Measurements from ENCODE around the gene BTBD8. TPM values are rescaled to one million over a fixed set of nuclear protein-coding genes. Genes with fewer than 3 reads are reported as not detected.

Gene BTBD8
- total and polyA plus RNA-seq, 2 experiments from 2014 or later: 2.9 to 4.1 TPM

GRCh38 chr1:92219028-92219427 is 138.9 kb downstream of the BTBD8 start:
- peaks cover 3% of the 10 kb centered on the region; the same call in 1 of the 2 replicates for H3K4me1 ChIP-seq (ENCODE audit: insufficient read depth)
- H3K27me3 Mint-ChIP-seq (ENCODE audit: insufficient read depth, low read depth, poor library complexity): peaks cover 2% of the 10 kb centered on the region
- H3K4me1 Mint-ChIP-seq: no peaks in the 10 kb centered on the region
- H3K27me3 ChIP-seq (ENCODE audit: insufficient read depth): no peaks in the 10 kb centered on the region
- ATAC-seq (no peak), DNase-seq (ENCODE audit: low spot score) (no peak)
- H4K20me1 ChIP-seq (replicated peaks; ENCODE audit: insufficient read depth): no peaks in the 10 kb centered on the region
- H3K9me3 Mint-ChIP-seq: no peaks in the 10 kb centered on the region
- TF ChIP-seq, protein P1, sequence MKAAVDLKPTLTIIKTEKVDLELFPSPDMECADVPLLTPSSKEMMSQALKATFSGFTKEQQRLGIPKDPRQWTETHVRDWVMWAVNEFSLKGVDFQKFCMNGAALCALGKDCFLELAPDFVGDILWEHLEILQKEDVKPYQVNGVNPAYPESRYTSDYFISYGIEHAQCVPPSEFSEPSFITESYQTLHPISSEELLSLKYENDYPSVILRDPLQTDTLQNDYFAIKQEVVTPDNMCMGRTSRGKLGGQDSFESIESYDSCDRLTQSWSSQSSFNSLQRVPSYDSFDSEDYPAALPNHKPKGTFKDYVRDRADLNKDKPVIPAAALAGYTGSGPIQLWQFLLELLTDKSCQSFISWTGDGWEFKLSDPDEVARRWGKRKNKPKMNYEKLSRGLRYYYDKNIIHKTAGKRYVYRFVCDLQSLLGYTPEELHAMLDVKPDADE (IDR thresholded peaks at IDR 0.05): no peak
- TF ChIP-seq ZNF114 (CRISPR knock-in tag; IDR thresholded peaks at IDR 0.05) (no peak), JUNB (IDR thresholded peaks at IDR 0.05; ENCODE audit: unreplicated experiment) (no peak), EZH2 (IDR thresholded peaks at IDR 0.05; ENCODE audit: low read depth, unreplicated experiment) (no peak), ZNF331 (CRISPR knock-in tag; IDR thresholded peaks at IDR 0.05; ENCODE audit: low read depth) (no peak), CREB1 (CRISPR knock-in tag; IDR thresholded peaks at IDR 0.05; ENCODE audit: low read depth) (no peak), POLR2AphosphoS5 (IDR thresholded peaks at IDR 0.05; ENCODE audit: low read depth) (no peak), ZNF462 (CRISPR knock-in tag; IDR thresholded peaks at IDR 0.05) (no peak), STAT1 (IDR thresholded peaks at IDR 0.05; ENCODE audit: unreplicated experiment) (no peak)
- TF ChIP-seq, protein P2, sequence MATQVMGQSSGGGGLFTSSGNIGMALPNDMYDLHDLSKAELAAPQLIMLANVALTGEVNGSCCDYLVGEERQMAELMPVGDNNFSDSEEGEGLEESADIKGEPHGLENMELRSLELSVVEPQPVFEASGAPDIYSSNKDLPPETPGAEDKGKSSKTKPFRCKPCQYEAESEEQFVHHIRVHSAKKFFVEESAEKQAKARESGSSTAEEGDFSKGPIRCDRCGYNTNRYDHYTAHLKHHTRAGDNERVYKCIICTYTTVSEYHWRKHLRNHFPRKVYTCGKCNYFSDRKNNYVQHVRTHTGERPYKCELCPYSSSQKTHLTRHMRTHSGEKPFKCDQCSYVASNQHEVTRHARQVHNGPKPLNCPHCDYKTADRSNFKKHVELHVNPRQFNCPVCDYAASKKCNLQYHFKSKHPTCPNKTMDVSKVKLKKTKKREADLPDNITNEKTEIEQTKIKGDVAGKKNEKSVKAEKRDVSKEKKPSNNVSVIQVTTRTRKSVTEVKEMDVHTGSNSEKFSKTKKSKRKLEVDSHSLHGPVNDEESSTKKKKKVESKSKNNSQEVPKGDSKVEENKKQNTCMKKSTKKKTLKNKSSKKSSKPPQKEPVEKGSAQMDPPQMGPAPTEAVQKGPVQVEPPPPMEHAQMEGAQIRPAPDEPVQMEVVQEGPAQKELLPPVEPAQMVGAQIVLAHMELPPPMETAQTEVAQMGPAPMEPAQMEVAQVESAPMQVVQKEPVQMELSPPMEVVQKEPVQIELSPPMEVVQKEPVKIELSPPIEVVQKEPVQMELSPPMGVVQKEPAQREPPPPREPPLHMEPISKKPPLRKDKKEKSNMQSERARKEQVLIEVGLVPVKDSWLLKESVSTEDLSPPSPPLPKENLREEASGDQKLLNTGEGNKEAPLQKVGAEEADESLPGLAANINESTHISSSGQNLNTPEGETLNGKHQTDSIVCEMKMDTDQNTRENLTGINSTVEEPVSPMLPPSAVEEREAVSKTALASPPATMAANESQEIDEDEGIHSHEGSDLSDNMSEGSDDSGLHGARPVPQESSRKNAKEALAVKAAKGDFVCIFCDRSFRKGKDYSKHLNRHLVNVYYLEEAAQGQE (IDR thresholded peaks at IDR 0.05; ENCODE audit: unreplicated experiment): no peak
- no peak overlapping the region for H3K4me3 Mint-ChIP-seq
- no peaks in the 10 kb centered on the region for H3F3A ChIP-seq (replicated peaks; ENCODE audit: low read depth)
- peak overlapping the region; percentile 98; the same call in 1 of the 2 replicates for H2AFZ ChIP-seq
- no peaks in the 10 kb centered on the region for H3K36me3 ChIP-seq (ENCODE audit: insufficient read depth)
- H3K27ac Mint-ChIP-seq: no peak overlapping the region
- no peak overlapping the region for H3K4me2 ChIP-seq
- no peak overlapping the region for H3K27ac ChIP-seq (ENCODE audit: low read depth)
- H3K36me3 Mint-ChIP-seq (ENCODE audit: low read depth): no peaks in the 10 kb centered on the region
- 0 out of 2 replicates have a peak, but pooled peaks cover 6% of the 10 kb centered on the region for H3K9me2 ChIP-seq (ENCODE audit: insufficient read depth)
- H3K79me2 ChIP-seq (replicated peaks; ENCODE audit: insufficient read depth): no peaks in the 10 kb centered on the region
- no peak overlapping the region for H3K4me3 ChIP-seq
